ENCODE measurements around the gene FAM227B. TPM values are rescaled to one million over a fixed set of nuclear protein-coding genes. Genes with fewer than 3 reads are reported as not detected.
A peak's percentile ranks its signal among the peaks of the same experiment; 100 is the strongest.

Gene FAM227B
- total and polyA plus RNA-seq, 7 donors = 2.7 to 11.9 (median 6.9) TPM

- DNase-seq (no peak), ATAC-seq (no peak)
- Histone ChIP-seq H3K27ac (no peak overlapping the region), H3K4me1 (peaks cover 7% of the 10 kb centered on the region), H3K27me3 (ENCODE audit: insufficient read depth in 3 of 3, low read length in 2 of 3) (no peaks in the 10 kb centered on the region), H3K36me3 (ENCODE audit: insufficient read depth in 1 of 2, low read depth in 1 of 2) (peaks cover 11 to 32% of the 10 kb centered on the region in 2 donors), H3K4me3 (no peak overlapping the region), H3K9me3 (no peaks in the 10 kb centered on the region)
- intact Hi-C loops (cut with DNase I) = no loop called here
- TF ChIP-seq, protein P1, sequence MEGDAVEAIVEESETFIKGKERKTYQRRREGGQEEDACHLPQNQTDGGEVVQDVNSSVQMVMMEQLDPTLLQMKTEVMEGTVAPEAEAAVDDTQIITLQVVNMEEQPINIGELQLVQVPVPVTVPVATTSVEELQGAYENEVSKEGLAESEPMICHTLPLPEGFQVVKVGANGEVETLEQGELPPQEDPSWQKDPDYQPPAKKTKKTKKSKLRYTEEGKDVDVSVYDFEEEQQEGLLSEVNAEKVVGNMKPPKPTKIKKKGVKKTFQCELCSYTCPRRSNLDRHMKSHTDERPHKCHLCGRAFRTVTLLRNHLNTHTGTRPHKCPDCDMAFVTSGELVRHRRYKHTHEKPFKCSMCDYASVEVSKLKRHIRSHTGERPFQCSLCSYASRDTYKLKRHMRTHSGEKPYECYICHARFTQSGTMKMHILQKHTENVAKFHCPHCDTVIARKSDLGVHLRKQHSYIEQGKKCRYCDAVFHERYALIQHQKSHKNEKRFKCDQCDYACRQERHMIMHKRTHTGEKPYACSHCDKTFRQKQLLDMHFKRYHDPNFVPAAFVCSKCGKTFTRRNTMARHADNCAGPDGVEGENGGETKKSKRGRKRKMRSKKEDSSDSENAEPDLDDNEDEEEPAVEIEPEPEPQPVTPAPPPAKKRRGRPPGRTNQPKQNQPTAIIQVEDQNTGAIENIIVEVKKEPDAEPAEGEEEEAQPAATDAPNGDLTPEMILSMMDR (IDR thresholded peaks at IDR 0.05) = no peak
- 56 to 81% (median 60%) methylated on average over 1 of the region's 1 CpG for WGBS, 3 donors
Measured at GRCh38 chr15:49282366-49282765, 338.3 kb downstream of the FAM227B start.

DNA sequence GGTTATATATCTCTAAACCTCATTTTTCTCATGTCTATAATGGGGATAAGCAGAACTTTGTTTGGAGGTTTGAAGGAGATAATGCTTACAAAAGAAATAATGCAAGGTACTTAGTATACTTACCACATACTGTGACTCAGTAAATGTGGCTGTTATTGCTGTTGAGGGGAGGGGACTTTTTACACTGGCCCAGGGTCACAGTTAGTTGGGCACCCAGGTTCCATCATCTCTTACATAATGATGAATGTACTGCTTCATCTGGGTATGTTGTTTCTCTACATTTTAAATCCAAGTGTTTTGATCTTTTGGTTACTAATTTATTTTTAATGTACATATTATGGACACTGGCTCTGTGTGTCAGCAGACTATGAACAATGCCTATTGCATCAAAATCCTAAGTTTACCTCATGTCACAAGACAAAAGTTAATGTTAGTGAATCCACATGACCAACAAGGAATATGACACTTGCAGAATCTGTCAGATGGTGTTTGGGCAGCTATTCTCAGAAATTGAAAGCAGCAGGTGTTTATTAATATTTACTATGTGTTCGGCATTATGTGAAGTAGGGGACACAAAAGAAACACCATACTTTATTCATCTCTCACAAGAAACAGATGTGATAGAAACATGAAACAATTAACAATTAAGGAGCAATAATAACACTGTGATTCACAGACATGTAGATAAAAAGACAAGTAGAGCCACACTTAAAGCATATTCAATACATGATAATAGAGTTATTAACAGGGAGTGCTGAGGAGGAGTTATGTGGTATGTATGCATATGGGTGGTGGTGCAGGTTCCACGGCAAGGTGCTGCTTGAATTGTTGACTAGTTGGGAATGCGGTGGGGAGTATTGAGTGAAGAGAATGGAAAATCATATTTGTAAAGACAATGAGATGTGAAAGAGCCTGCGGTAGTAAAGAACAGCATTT lies 340.8 kb downstream of the FAM227B start:
- H3K27me3 ChIP-seq (ENCODE audit: insufficient read depth in 3 of 3, low read length in 2 of 3) = no peaks in the 10 kb centered on the region
- no peaks in the 10 kb centered on the region for H3K9me3 ChIP-seq
- intact Hi-C loops (cut with DNase I) = no loop called here
- TF ChIP-seq, protein P1 (IDR thresholded peaks at IDR 0.05) = no peak
- DNase-seq (no peak), ATAC-seq (peak; percentile 57 to 86 (median 70))
- peaks cover 7% of the 10 kb centered on the region for H3K4me1 ChIP-seq
- peaks cover 11 to 19% of the 10 kb centered on the region in 2 donors for H3K36me3 ChIP-seq (ENCODE audit: insufficient read depth in 1 of 2, low read depth in 1 of 2)
- 66 to 80% (median 76%) methylated on average over 4 of the region's 4 CpGs for WGBS, 3 donors
- peak overlapping the region; percentile 20 for H3K27ac ChIP-seq
- peak overlapping the region; percentile 19 for H3K4me3 ChIP-seq

DNA sequence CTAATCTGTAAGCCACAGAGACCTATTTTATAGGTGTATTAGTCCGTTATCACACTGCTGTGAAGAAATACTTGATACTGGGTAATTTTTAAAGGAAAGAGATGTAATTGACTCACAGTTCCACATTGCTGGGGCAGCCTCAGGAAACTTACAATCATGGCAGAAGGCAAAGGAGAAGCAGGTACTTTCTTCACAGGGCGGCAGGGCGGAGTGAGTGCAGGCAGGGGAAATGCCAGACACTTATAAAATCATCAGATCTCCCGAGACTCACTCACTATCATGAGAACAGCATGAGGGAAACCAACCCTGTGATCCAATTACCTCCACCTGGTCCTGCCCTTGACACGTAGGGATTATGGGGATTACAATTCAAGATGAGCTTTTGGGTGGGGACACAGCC lies 341.9 kb downstream of the FAM227B start:
- DNase-seq (no peak), ATAC-seq (no peak)
- Histone ChIP-seq H3K4me1 (peaks cover 7% of the 10 kb centered on the region), H3K4me3 (no peak overlapping the region), H3K27me3 (ENCODE audit: insufficient read depth in 3 of 3, low read length in 2 of 3) (no peaks in the 10 kb centered on the region), H3K36me3 (ENCODE audit: insufficient read depth in 1 of 2, low read depth in 1 of 2) (peaks cover 6 to 8% of the 10 kb centered on the region in 2 donors), H3K27ac (no peak overlapping the region), H3K9me3 (no peaks in the 10 kb centered on the region)
- intact Hi-C loops (cut with DNase I) = no loop called here
- TF ChIP-seq, protein P1 (IDR thresholded peaks at IDR 0.05) = no peak
- 83 to 88% (median 84%) methylated on average over 5 of the region's 5 CpGs for WGBS, 3 donors

Other genes starting within 250 kb of the FAM227B start
- 1 to 10 TPM; 1.4 to 7.0 (median 2.5) TPM for gene FGF7, start 197.6 kb downstream of the FAM227B start, total RNA-seq
- gene FGF7, start 197.6 kb downstream of the FAM227B start, polyA plus RNA-seq = 1 to 10 TPM; 1.5 to 2.9 (median 1.6) TPM
- gene DTWD1, start 230 bp upstream of the FAM227B start, total RNA-seq = 10 to 100 TPM; 11.9 to 17.9 (median 13.5) TPM
- gene DTWD1, start 230 bp upstream of the FAM227B start, polyA plus RNA-seq = 10 to 100 TPM; 12.1 to 25.5 (median 13.4) TPM